HEK293 (cell line): ENCODE data around the gene GPHA2.

Source experiments
- CTCF ChIA-PET: fragments of 350-600 bp; formaldehyde crosslinking; extraction: SDS; loops from one replicate; lab custom pipeline; 2021; ENCODE audit warnings: antibody characterized with exemption; lab: Yijun Ruan, JAX
- POLR2A ChIA-PET: fragments of 300-600 bp; formaldehyde crosslinking; extraction: SDS; loops from one replicate; lab custom pipeline; 2020; ENCODE audit warnings: antibody characterized with exemption, inconsistent platforms; lab: Yijun Ruan, JAX
- H3K27ac ChIP-seq: fragments of 200-500 bp; sonication (Bioruptor generic); 2 replicates; pipeline ENCODE4 v1.5.1; 2014; ENCODE audit warnings: low read depth, low read length, control low read depth, inconsistent platforms; ENCODE audit errors: extremely low read depth
- H3K36me3 ChIP-seq, 2 experiments: fragments of 200-500 bp in 1 of 2; sonication (Bioruptor generic) in 1 of 2; 1 replicate in 1 of 2; 2 replicates in 1 of 2; pipeline ENCODE4 v1.5.1; 2014 to 2017; ENCODE audit warnings: inconsistent platforms in 2 of 2, low read length in 2 of 2; ENCODE audit not compliant: control insufficient read depth in 2 of 2, insufficient read depth in 1 of 2
- H3K4me1 ChIP-seq: fragments of 200-500 bp; sonication (Bioruptor generic); 2 replicates; pipeline ENCODE4 v1.5.1; 2014; ENCODE audit warnings: mild to moderate bottlenecking, low read length, inconsistent platforms; ENCODE audit not compliant: control insufficient read depth, insufficient read depth
- H3K4me3 ChIP-seq: 2 replicates; pipeline ENCODE4 v1.5.1; 2011; ENCODE audit warnings: low read depth, mild to moderate bottlenecking, control low read depth, low read length, moderate library complexity
- H3K9me3 ChIP-seq: fragments of 200-500 bp; sonication (Bioruptor generic); 2 replicates; pipeline ENCODE4 v1.5.1; 2014; ENCODE audit warnings: low read depth, low read length, inconsistent platforms; ENCODE audit not compliant: control insufficient read depth, insufficient read depth
- HIC1 ChIP-seq: fragments of 450-650 bp; formaldehyde crosslinking; IDR thresholded peaks from 2 replicates; pipeline ENCODE4 v1.5.1; 2016; ENCODE audit warnings: missing biosample characterization, missing genetic modification characterization
- TRIM28 ChIP-seq: IDR thresholded peaks from 2 replicates; pipeline ENCODE4 v1.6.1; 2011; ENCODE audit warnings: low read length, control low read depth, borderline replicate concordance
- ZBTB1 ChIP-seq: fragments of 450-650 bp; formaldehyde crosslinking; IDR thresholded peaks from 2 replicates; pipeline ENCODE4 v1.5.1; 2016; ENCODE audit warnings: missing biosample characterization, missing genetic modification characterization
- ZBTB10 ChIP-seq: fragments of 450-650 bp; formaldehyde crosslinking; IDR thresholded peaks from 2 replicates; pipeline ENCODE4 v1.5.1; 2016; ENCODE audit warnings: missing biosample characterization, missing genetic modification characterization
- ZBTB26 ChIP-seq: fragments of 450-650 bp; formaldehyde crosslinking; optimal IDR thresholded peaks from 2 replicates; pipeline ENCODE3; 2016; ENCODE audit warnings: missing biosample characterization, mild to moderate bottlenecking, missing genetic modification characterization
- ZBTB44 ChIP-seq: fragments of 450-650 bp; IDR thresholded peaks from 2 replicates; pipeline ENCODE4 v1.5.1; 2018; ENCODE audit warnings: missing biosample characterization, mild to moderate bottlenecking, missing genetic modification characterization
- ZNF211 ChIP-seq: fragments of 450-650 bp; formaldehyde crosslinking; IDR thresholded peaks from 2 replicates; pipeline ENCODE4 v1.5.1; 2016; ENCODE audit warnings: low read depth, missing biosample characterization, missing genetic modification characterization
- ZNF221 ChIP-seq: fragments of 450-650 bp; formaldehyde crosslinking; IDR thresholded peaks from 2 replicates; pipeline ENCODE4 v1.5.1; 2017; ENCODE audit warnings: missing biosample characterization, missing genetic modification characterization, borderline replicate concordance
- ZNF274 ChIP-seq, 2 experiments: fragments of 200-500 bp in 1 of 2; fragments of 450-650 bp in 1 of 2; sonication (Bioruptor generic) in 1 of 2; formaldehyde crosslinking in 1 of 2; IDR thresholded peaks; 2 replicates each; pipeline versions ENCODE4 v1.5.1 to v1.6.1; 2014 to 2016; ENCODE audit warnings: borderline replicate concordance in 1 of 2, inconsistent platforms in 1 of 2, low read length in 1 of 2, missing biosample characterization in 1 of 2, missing genetic modification characterization in 1 of 2
- ZNF280C ChIP-seq: fragments of 450-650 bp; formaldehyde crosslinking; IDR thresholded peaks from 2 replicates; pipeline ENCODE4 v1.5.1; 2016; ENCODE audit warnings: missing biosample characterization, missing genetic modification characterization
- ZNF292 ChIP-seq: fragments of 450-650 bp; formaldehyde crosslinking; IDR thresholded peaks from 2 replicates; pipeline ENCODE4 v1.5.1; 2016; ENCODE audit warnings: low read depth, missing biosample characterization, missing genetic modification characterization, borderline replicate concordance
- ZNF623 ChIP-seq: fragments of 450-650 bp; formaldehyde crosslinking; IDR thresholded peaks from 2 replicates; pipeline ENCODE4 v1.5.1; 2016; ENCODE audit warnings: missing biosample characterization, missing genetic modification characterization
- ZNF629 ChIP-seq: fragments of 450-650 bp; formaldehyde crosslinking; IDR thresholded peaks from 2 replicates; pipeline ENCODE4 v1.5.1; 2017; ENCODE audit warnings: missing biosample characterization, missing genetic modification characterization
- ZSCAN4 ChIP-seq: fragments of 450-650 bp; formaldehyde crosslinking; IDR thresholded peaks from 2 replicates; pipeline ENCODE4 v1.5.1; 2017; ENCODE audit warnings: missing biosample characterization, missing genetic modification characterization
- TF ChIP-seq, protein P1 (sequence below): fragments of 450-650 bp; formaldehyde crosslinking; IDR thresholded peaks from 2 replicates; pipeline ENCODE4 v1.5.1; 2017; ENCODE audit warnings: missing biosample characterization, missing genetic modification characterization
- TF ChIP-seq, protein P2 (sequence below): fragments of 450-650 bp; formaldehyde crosslinking; IDR thresholded peaks from 2 replicates; pipeline ENCODE4 v1.5.1; 2016; ENCODE audit warnings: missing biosample characterization, missing genetic modification characterization

Gene GPHA2

DNA sequence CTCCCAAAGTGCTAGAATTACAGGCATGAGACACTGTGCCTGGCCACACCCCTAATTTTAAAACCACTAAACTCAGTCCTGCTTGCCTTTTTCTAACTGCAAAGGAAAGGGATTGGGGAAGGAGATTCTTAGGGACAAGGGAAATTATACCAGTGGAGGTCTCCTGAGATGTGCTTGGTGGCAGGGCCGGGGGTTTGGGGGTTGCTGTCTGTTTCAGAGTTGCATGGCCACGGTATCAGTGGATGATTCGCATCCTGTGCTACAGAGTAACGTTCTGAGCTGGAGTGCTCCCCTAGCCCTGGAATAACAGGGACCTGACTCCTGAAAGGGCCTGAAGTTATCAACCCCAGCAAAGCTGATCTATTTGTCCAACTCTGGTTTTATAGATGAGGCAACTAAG is 846 bp upstream of the GPHA2 start:
- H3K9me3 ChIP-seq, result no peaks in the 10 kb centered on the region
- no peak overlapping the region for H3K4me3 ChIP-seq
- TF ChIP-seq ZNF292 (tag by site-specific recombination) (no peak), ZNF623 (tag by site-specific recombination) (no peak), ZNF211 (no peak), TRIM28 (no peak), HIC1 (no peak)
- TF ChIP-seq, protein P1, sequence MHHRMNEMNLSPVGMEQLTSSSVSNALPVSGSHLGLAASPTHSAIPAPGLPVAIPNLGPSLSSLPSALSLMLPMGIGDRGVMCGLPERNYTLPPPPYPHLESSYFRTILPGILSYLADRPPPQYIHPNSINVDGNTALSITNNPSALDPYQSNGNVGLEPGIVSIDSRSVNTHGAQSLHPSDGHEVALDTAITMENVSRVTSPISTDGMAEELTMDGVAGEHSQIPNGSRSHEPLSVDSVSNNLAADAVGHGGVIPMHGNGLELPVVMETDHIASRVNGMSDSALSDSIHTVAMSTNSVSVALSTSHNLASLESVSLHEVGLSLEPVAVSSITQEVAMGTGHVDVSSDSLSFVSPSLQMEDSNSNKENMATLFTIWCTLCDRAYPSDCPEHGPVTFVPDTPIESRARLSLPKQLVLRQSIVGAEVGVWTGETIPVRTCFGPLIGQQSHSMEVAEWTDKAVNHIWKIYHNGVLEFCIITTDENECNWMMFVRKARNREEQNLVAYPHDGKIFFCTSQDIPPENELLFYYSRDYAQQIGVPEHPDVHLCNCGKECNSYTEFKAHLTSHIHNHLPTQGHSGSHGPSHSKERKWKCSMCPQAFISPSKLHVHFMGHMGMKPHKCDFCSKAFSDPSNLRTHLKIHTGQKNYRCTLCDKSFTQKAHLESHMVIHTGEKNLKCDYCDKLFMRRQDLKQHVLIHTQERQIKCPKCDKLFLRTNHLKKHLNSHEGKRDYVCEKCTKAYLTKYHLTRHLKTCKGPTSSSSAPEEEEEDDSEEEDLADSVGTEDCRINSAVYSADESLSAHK (tag by site-specific recombination), result no peak
- TF ChIP-seq, protein P2, sequence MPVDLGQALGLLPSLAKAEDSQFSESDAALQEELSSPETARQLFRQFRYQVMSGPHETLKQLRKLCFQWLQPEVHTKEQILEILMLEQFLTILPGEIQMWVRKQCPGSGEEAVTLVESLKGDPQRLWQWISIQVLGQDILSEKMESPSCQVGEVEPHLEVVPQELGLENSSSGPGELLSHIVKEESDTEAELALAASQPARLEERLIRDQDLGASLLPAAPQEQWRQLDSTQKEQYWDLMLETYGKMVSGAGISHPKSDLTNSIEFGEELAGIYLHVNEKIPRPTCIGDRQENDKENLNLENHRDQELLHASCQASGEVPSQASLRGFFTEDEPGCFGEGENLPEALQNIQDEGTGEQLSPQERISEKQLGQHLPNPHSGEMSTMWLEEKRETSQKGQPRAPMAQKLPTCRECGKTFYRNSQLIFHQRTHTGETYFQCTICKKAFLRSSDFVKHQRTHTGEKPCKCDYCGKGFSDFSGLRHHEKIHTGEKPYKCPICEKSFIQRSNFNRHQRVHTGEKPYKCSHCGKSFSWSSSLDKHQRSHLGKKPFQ (tag by site-specific recombination), result no peak
- peaks cover 0 to 35% of the 10 kb centered on the region in 2 experiments; a peak in 1 of 3 replicates for H3K36me3 ChIP-seq
- no peak overlapping the region for H3K27ac ChIP-seq
- H3K4me1 ChIP-seq, result no peaks in the 10 kb centered on the region
- POLR2A ChIA-PET, result interaction anchor here (0.9 to 1.3 kb wide), 3 partner anchors 9 to 158 kb away, joined by 3 read pairs; no protein-coding TSS in a partner anchor
- CTCF ChIA-PET, result interaction anchor here (0.6 to 1.1 kb wide), 4 partner anchors 8 to 88 kb away, joined by 3 read pairs; no protein-coding TSS in a partner anchor

DNA sequence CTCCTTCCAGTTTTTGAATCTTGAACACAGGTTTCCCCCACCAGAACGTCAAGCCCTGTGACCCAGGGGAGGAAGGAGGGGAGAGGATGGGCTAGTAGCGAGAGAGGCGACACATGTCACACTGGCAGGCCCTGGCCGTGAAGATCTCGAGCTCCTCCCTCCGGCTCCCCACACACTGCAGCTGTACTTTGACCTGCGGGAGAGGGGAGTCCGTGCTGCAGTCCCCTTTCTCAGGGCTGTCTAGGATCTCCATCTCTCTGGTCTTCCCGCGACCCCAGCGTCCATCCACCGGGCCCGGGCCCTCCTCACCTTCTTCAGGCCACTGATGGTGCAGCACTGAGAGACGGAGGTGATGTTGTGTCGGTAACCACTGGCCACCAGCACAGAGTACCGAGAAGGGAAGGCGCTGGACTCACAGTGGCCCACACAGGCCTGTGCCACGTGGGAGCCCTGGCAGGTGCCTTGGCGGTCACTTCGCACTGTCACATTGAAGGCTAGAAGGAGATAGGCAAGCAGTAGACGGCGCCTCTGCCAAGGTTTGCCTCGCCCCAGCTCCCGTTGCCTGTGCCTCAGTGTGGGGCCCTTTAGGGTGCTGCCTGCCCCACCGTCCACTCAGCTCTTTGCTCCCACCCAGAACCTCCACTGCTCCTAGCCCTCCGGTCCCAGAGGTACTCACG is 873 bp downstream of the GPHA2 start:
- H3K4me1 ChIP-seq, result no peaks in the 10 kb centered on the region
- no peaks in the 10 kb centered on the region for H3K9me3 ChIP-seq
- POLR2A ChIA-PET, result interaction anchor here (0.5 to 2.3 kb wide), 5 partner anchors 9 to 628 kb away, joined by 3 to 8 read pairs (median 3); partner anchors contain the start of gene PPP2R5B
- no peak overlapping the region for H3K4me3 ChIP-seq
- peaks cover 0 to 52% of the 10 kb centered on the region in 2 experiments; a peak in 1 of 3 replicates for H3K36me3 ChIP-seq
- H3K27ac ChIP-seq, result no peak overlapping the region
- CTCF ChIA-PET, result interaction anchor here (0.6 to 1.1 kb wide), 4 partner anchors 8 to 62 kb away, joined by 3 to 5 read pairs (median 4); no protein-coding TSS in a partner anchor
- no peak for TF ChIP-seq ZNF280C (tag by site-specific recombination)
- no peak for TF ChIP-seq ZBTB44 (tag by site-specific recombination)
- no peak for TF ChIP-seq ZBTB10 (tag by site-specific recombination)
- TF ChIP-seq ZNF274 (IDR thresholded peaks at IDR 0.05; ENCODE audit: low read length), result no peak
- TF ChIP-seq ZNF274 (tag by site-specific recombination; IDR thresholded peaks at IDR 0.05; ENCODE audit: borderline replicate concordance), result no peak
- no peak for TF ChIP-seq ZBTB1 (tag by site-specific recombination)
- no peak for TF ChIP-seq ZSCAN4 (tag by site-specific recombination)
- no peak for TF ChIP-seq ZNF221
- no peak for TF ChIP-seq ZNF629 (tag by site-specific recombination)
- no peak for TF ChIP-seq ZBTB26
